H9 (cell line): ENCODE data around the gene ATP8A2. TPM values are rescaled to one million over a fixed set of nuclear protein-coding genes. Genes with fewer than 3 reads are reported as not detected.

Experiments
- DNase-seq: peaks from one replicate; pipeline ENCODE4 v3.0.0-alpha.2; 2017
- H2AFZ ChIP-seq: one replicate; pipeline ENCODE4 v1.6.1; 2013; ENCODE audit warnings: mild to moderate bottlenecking, low read length, control low read depth, moderate library complexity
- H2AK5ac ChIP-seq: 2 replicates; pipeline ENCODE4 v1.6.1; 2013; ENCODE audit warnings: low read length, control low read depth, mixed read lengths; ENCODE audit not compliant: insufficient read length
- H2BK120ac ChIP-seq: one replicate; pipeline ENCODE4 v1.6.1; 2013; ENCODE audit warnings: low read depth, mild to moderate bottlenecking, low read length, control low read depth, inconsistent platforms; ENCODE audit not compliant: poor library complexity, severe bottlenecking
- H2BK12ac ChIP-seq: 2 replicates; pipeline ENCODE4 v1.6.1; 2013; ENCODE audit warnings: low read length, control low read depth, mixed read lengths, low read depth; ENCODE audit not compliant: insufficient read length
- H2BK15ac ChIP-seq: 2 replicates; pipeline ENCODE4 v1.6.1; 2013; ENCODE audit warnings: low read depth, low read length, control low read depth
- H2BK20ac ChIP-seq: one replicate; pipeline ENCODE4 v1.6.1; 2013; ENCODE audit warnings: low read depth, mild to moderate bottlenecking, low read length, control low read depth, inconsistent platforms; ENCODE audit not compliant: poor library complexity, severe bottlenecking
- H2BK5ac ChIP-seq: 2 replicates; pipeline ENCODE4 v1.6.1; 2013; ENCODE audit warnings: low read length, control low read depth, mixed read lengths; ENCODE audit not compliant: insufficient read length
- H3K14ac ChIP-seq: 2 replicates; pipeline ENCODE4 v1.6.1; 2013; ENCODE audit warnings: low read length, control low read depth; ENCODE audit not compliant: insufficient read depth
- H3K18ac ChIP-seq: 2 replicates; pipeline ENCODE4 v1.6.1; 2013; ENCODE audit warnings: low read depth, mild to moderate bottlenecking, mixed read lengths, low read length, control low read depth; ENCODE audit not compliant: insufficient read length
- H3K23ac ChIP-seq: 2 replicates; pipeline ENCODE4 v1.6.1; 2013; ENCODE audit warnings: low read length, control low read depth, mixed read lengths, low read depth; ENCODE audit not compliant: insufficient read length
- H3K23me2 ChIP-seq: 2 replicates; pipeline ENCODE4 v1.6.1; 2013; ENCODE audit warnings: low read depth, mild to moderate bottlenecking, mixed read lengths, low read length, control low read depth; ENCODE audit not compliant: insufficient read length, poor library complexity, severe bottlenecking
- H3K27ac ChIP-seq: 2 replicates; pipeline ENCODE4 v1.5.1; 2013; ENCODE audit warnings: low read length, control low read depth, mixed read lengths, low read depth; ENCODE audit not compliant: insufficient read length
- H3K27me3 ChIP-seq: 2 replicates; pipeline ENCODE4 v1.6.1; 2013; ENCODE audit warnings: low read length, control low read depth, inconsistent platforms; ENCODE audit not compliant: insufficient read depth
- H3K4ac ChIP-seq: 2 replicates; pipeline ENCODE4 v1.6.1; 2013; ENCODE audit warnings: low read depth, mild to moderate bottlenecking, control low read depth, inconsistent platforms, low read length, moderate library complexity
- H3K4me1 ChIP-seq: 2 replicates; pipeline ENCODE4 v1.6.1; 2013; ENCODE audit warnings: low read length, control low read depth, inconsistent platforms; ENCODE audit not compliant: insufficient read depth
- H3K4me2 ChIP-seq: 2 replicates; pipeline ENCODE4 v1.6.1; 2013; ENCODE audit warnings: low read length, control low read depth, mixed read lengths; ENCODE audit not compliant: insufficient read length, insufficient read depth
- H3K56ac ChIP-seq: 2 replicates; pipeline ENCODE4 v1.6.1; 2013; ENCODE audit warnings: low read depth, mild to moderate bottlenecking, mixed read lengths, low read length, control low read depth; ENCODE audit not compliant: insufficient read length
- H3K79me1 ChIP-seq: 2 replicates; pipeline ENCODE4 v1.6.1; 2013; ENCODE audit warnings: low read depth, mild to moderate bottlenecking, moderate library complexity, low read length, control low read depth, inconsistent platforms; ENCODE audit not compliant: insufficient read depth, poor library complexity, severe bottlenecking
- H3K79me2 ChIP-seq: 2 replicates; pipeline ENCODE4 v1.6.1; 2013; ENCODE audit warnings: low read length, control low read depth, inconsistent platforms; ENCODE audit not compliant: insufficient read depth
- H3K9ac ChIP-seq: 2 replicates; pipeline ENCODE4 v1.6.1; 2013; ENCODE audit warnings: low read length, control low read depth, mixed read lengths; ENCODE audit not compliant: insufficient read length; ENCODE audit errors: extremely low read depth
- H3K9me3 ChIP-seq: one replicate; pipeline ENCODE4 v1.6.1; 2013; ENCODE audit warnings: low read depth, low read length, inconsistent platforms; ENCODE audit not compliant: control insufficient read depth
- H3T11ph ChIP-seq: one replicate; pipeline ENCODE4 v1.6.1; 2013; ENCODE audit warnings: mild to moderate bottlenecking, low read length, control low read depth, inconsistent platforms
- H4K20me1 ChIP-seq: one replicate; pipeline ENCODE4 v1.6.1; 2013; ENCODE audit not compliant: control insufficient read depth, insufficient read length, insufficient read depth
- H4K5ac ChIP-seq: 2 replicates; pipeline ENCODE4 v1.6.1; 2013; ENCODE audit warnings: low read depth, mild to moderate bottlenecking, mixed read lengths, low read length, control low read depth; ENCODE audit not compliant: insufficient read length
- H4K8ac ChIP-seq: replicated peaks from 2 replicates; pipeline ENCODE4 v1.6.1; 2013; ENCODE audit warnings: low read length, control low read depth, mixed read lengths, low read depth; ENCODE audit not compliant: insufficient read length
- H4K91ac ChIP-seq: 2 replicates; pipeline ENCODE4 v1.6.1; 2013; ENCODE audit warnings: low read depth, mild to moderate bottlenecking, moderate library complexity, mixed read lengths, low read length, control low read depth; ENCODE audit not compliant: insufficient read length
- H3K27ac Mint-ChIP-seq, 3 experiments: 2 replicates in 2 of 3; 3 replicates in 1 of 3; pipeline ENCODE4 v1.8.0; 2020 to 2021; ENCODE audit warnings: mixed read lengths in 3 of 3, mild to moderate bottlenecking in 1 of 3, moderate library complexity in 1 of 3
- H3K27me3 Mint-ChIP-seq: 2 replicates; pipeline ENCODE4 v1.8.0; 2021; ENCODE audit warnings: low read depth, mild to moderate bottlenecking, moderate library complexity, mixed read lengths
- H3K36me3 Mint-ChIP-seq, 3 experiments: 2 replicates in 2 of 3; 3 replicates in 1 of 3; pipeline ENCODE4 v1.8.0; 2020 to 2021; ENCODE audit warnings: low read depth in 3 of 3, mixed read lengths in 3 of 3; ENCODE audit not compliant: insufficient read depth in 1 of 3
- H3K4me1 Mint-ChIP-seq, 2 experiments: 2 replicates each; pipeline ENCODE4 v1.8.0; 2020; ENCODE audit warnings: mixed read lengths in 2 of 2
- H3K4me3 Mint-ChIP-seq, 2 experiments: 2 replicates in 1 of 2; 3 replicates in 1 of 2; pipeline ENCODE4 v1.8.0; 2020 to 2021; ENCODE audit warnings: mild to moderate bottlenecking in 2 of 2, mixed read lengths in 2 of 2, moderate library complexity in 1 of 2
- H3K9me3 Mint-ChIP-seq, 2 experiments: 2 replicates in 1 of 2; 3 replicates in 1 of 2; pipeline ENCODE4 v1.8.0; 2020; ENCODE audit warnings: mild to moderate bottlenecking in 2 of 2, mixed read lengths in 2 of 2, moderate library complexity in 1 of 2
- CTCF ChIP-seq: fragments of 200-600 bp; sonication (generic); conservative IDR thresholded peaks from 3 replicates; pipeline ENCODE4 v1.8.0; 2021; ENCODE audit warnings: antibody characterized with exemption, mild to moderate bottlenecking
- WGBS: extraction: QIAGEN DNeasy Blood & Tissue Kit; methylation state at CpG from one replicate; pipeline ENCODE4 v1.1.7; 2013; ENCODE audit warnings: missing lambda C conversion rate, low lambda C conversion rate, mixed read lengths; ENCODE audit not compliant: insufficient read length; ENCODE audit errors: extremely low coverage; 5-methylcytosine and 5-hydroxymethylcytosine counted together
- total RNA-seq: library from RNA; stranded (reverse); gene quantifications from 2 replicates; pipeline ENCODE4 v1.2.1, GENCODE V29; 2021

ATP8A2 gene
- total RNA-seq, 1 experiment from 2014 or later: 18.2 TPM

- Histone ChIP-seq H2AFZ (no peak overlapping the region), H3T11ph (no peak overlapping the region), H2BK20ac (no peak overlapping the region), H3K27ac (no peak overlapping the region), H3K23me2 (no peaks in the 10 kb centered on the region), H2BK120ac (no peak overlapping the region), H2BK12ac (no peak overlapping the region), H4K5ac (no peak overlapping the region), H3K9ac (no peak overlapping the region), H3K56ac (no peak overlapping the region), H3K27me3 (no peaks in the 10 kb centered on the region), H4K8ac (no peak overlapping the region), H3K79me1 (no peaks in the 10 kb centered on the region), H3K4me1 (peaks cover 5% of the 10 kb centered on the region), H3K4ac (no peak overlapping the region), H3K23ac (no peak overlapping the region), H2BK5ac (no peak overlapping the region), H3K4me2 (no peak overlapping the region), H3K9me3 (no peaks in the 10 kb centered on the region), H4K91ac (no peak overlapping the region), H3K18ac (no peak overlapping the region), H4K20me1 (no peaks in the 10 kb centered on the region), H3K14ac (no peak overlapping the region), H2AK5ac (no peak overlapping the region), H2BK15ac (no peak overlapping the region), H3K79me2 (no peaks in the 10 kb centered on the region)
- Mint-ChIP-seq H3K9me3 (peaks cover 0 to 3% of the 10 kb centered on the region in 2 experiments; a peak in 1 of 5 replicates), H3K4me1 (peaks cover 9 to 10% of the 10 kb centered on the region in 2 experiments), H3K4me3 (no peak overlapping the region), H3K36me3 (no peaks in the 10 kb centered on the region), H3K27ac (no peak overlapping the region), H3K27me3 (peaks cover 3% of the 10 kb centered on the region)
- DNase-seq: no peak
- no CpG with 5 or more reads among the region's 2 CpGs for WGBS
- no peak for TF ChIP-seq CTCF
Observed at GRCh38 chr13:25679159-25679558, 307.4 kb downstream of the ATP8A2 start.
